Stomach smooth muscle (tissue), 2 donors: Measurements from ENCODE around the gene TOX3.

Source experiments
- H3K27ac ChIP-seq: one replicate; pipeline ENCODE4 v1.7.0; 2013; ENCODE audit warnings: mild to moderate bottlenecking, low read length, inconsistent platforms
- H3K27me3 ChIP-seq, 2 donors: one replicate each; pipeline ENCODE4 v1.7.0; 2013; ENCODE audit warnings: low read length in 2 of 2; ENCODE audit not compliant: insufficient read depth in 2 of 2, control insufficient read depth in 1 of 2
- H3K36me3 ChIP-seq, 2 donors: one replicate each; pipeline ENCODE4 v1.7.0; 2013; ENCODE audit warnings: low read length in 2 of 2; ENCODE audit not compliant: control insufficient read depth in 2 of 2, insufficient read depth in 2 of 2
- H3K4me1 ChIP-seq: one replicate; pipeline ENCODE4 v1.7.0; 2013; ENCODE audit warnings: low read length; ENCODE audit not compliant: control insufficient read depth, insufficient read depth
- H3K4me3 ChIP-seq, 2 donors: one replicate each; pipeline ENCODE4 v1.7.0; 2013; ENCODE audit warnings: low read length in 2 of 2
- H3K9ac ChIP-seq, 2 donors: one replicate each; pipeline ENCODE4 v1.7.0; 2013; ENCODE audit warnings: low read length in 2 of 2, mild to moderate bottlenecking in 1 of 2
- H3K9me3 ChIP-seq, 2 donors: one replicate each; pipeline ENCODE4 v1.7.0; 2013; ENCODE audit warnings: low read length in 2 of 2; ENCODE audit not compliant: control insufficient read depth in 2 of 2
- donor health status: healthy.
- donor health status: Pancreatic carcinoma.

TOX3 gene

DNA sequence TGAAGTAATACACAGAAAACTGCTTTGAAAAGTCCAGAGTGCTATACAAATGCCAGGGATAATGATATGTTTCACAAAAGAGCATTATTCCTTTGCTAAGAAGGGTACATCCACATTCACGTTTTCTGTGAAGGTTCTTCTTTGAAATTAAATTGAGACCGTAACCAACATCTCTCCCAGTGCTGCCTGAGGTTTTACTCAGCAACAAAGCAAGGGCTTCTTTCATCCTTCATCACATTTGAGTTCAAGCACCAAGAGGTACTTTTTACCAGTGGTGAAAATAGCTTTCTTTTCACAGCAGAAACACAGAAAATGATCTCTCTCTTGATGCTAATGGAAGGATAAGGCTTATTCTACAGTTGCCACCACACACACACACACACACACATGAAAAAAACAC, 113.3 kb downstream of the TOX3 start:
- Histone ChIP-seq H3K9ac (no peak overlapping the region), H3K27ac (no peak overlapping the region), H3K9me3 (no peaks in the 10 kb centered on the region), H3K4me1 (no peaks in the 10 kb centered on the region), H3K27me3 (no peaks in the 10 kb centered on the region), H3K4me3 (no peak overlapping the region), H3K36me3 (no peaks in the 10 kb centered on the region)

DNA sequence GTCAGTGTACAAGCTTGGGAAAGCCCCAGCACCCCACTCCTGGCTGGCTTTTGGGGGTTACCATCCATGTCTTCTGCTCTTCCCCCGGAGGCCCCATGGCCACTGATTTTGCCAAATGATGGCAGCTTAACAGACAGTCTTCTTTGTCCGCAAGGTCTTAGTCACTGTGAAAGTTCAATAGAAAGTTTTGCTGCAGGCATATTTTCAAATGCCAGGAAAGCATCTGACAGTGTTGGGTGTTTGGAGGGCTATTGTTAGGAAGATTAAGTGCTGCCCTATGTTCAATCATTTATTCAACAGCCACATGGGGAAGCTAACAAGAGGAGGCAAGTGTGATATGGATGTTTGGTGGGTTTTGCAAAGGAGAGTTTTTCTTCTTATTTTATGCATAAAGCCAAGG, 122.4 kb downstream of the TOX3 start:
- Histone ChIP-seq H3K27ac (no peak overlapping the region), H3K27me3 (no peaks in the 10 kb centered on the region), H3K36me3 (no peaks in the 10 kb centered on the region), H3K4me3 (no peak overlapping the region), H3K9ac (no peak overlapping the region), H3K4me1 (no peaks in the 10 kb centered on the region), H3K9me3 (no peaks in the 10 kb centered on the region)

DNA sequence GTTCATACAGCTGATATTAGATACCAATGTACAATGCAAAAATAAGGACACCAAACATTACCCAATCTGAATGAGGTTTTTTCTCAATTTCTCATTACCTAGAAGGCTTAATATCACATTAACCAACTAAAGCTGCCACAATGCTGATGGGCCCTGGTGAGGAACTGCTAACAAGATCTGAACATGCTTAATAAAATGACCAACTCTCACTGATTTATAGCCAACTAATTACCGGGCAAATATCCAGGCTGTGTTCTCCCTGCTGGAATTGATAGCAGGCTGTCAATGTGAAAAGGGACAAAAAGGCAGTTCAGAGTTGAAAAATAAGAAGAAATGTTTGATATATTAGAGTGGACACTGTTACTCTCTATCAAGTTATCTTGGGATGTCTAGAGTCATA, 124.6 kb downstream of the TOX3 start:
- H3K36me3 ChIP-seq = no peaks in the 10 kb centered on the region
- no peak overlapping the region for H3K9ac ChIP-seq
- no peaks in the 10 kb centered on the region for H3K9me3 ChIP-seq
- no peak overlapping the region for H3K4me3 ChIP-seq
- H3K27me3 ChIP-seq = no peaks in the 10 kb centered on the region
- H3K27ac ChIP-seq = no peak overlapping the region
- H3K4me1 ChIP-seq = no peaks in the 10 kb centered on the region

- Histone ChIP-seq H3K9me3 (no peaks in the 10 kb centered on the region), H3K27ac (no peak overlapping the region), H3K36me3 (no peaks in the 10 kb centered on the region), H3K9ac (no peak overlapping the region), H3K4me3 (no peak overlapping the region), H3K27me3 (no peaks in the 10 kb centered on the region), H3K4me1 (no peaks in the 10 kb centered on the region)
Measured at GRCh38 chr16:52418201-52418600, 128.7 kb downstream of the TOX3 start.

GRCh38 chr16:52416888-52417287, 130.1 kb downstream of the TOX3 start:
- Histone ChIP-seq H3K4me1 (no peaks in the 10 kb centered on the region), H3K27ac (no peak overlapping the region), H3K9ac (no peak overlapping the region), H3K36me3 (no peaks in the 10 kb centered on the region), H3K4me3 (no peak overlapping the region), H3K27me3 (no peaks in the 10 kb centered on the region), H3K9me3 (no peaks in the 10 kb centered on the region)

DNA sequence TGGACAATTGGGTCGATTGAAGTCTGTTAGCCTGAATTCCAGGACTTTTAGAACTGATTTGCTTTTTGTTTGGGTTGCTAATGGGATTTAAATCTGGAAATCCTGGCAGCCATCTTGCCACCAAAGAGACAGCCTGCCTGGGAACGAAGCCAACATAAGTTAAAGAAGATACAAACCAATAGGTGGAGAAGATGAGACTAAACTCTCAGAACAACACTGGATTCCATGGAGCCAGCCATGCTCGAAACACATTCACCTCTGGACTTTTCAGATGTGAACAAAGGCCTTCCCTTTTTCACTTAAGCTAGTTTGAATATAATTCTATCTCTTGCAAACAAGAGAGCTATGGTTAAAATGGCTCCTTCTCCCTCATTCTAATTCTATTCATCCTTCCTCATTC, 135.9 kb downstream of the TOX3 start:
- Histone ChIP-seq H3K27ac (no peak overlapping the region), H3K4me3 (no peak overlapping the region), H3K9ac (no peak overlapping the region), H3K9me3 (no peaks in the 10 kb centered on the region), H3K4me1 (peaks cover 4% of the 10 kb centered on the region), H3K36me3 (no peaks in the 10 kb centered on the region), H3K27me3 (no peaks in the 10 kb centered on the region)

DNA sequence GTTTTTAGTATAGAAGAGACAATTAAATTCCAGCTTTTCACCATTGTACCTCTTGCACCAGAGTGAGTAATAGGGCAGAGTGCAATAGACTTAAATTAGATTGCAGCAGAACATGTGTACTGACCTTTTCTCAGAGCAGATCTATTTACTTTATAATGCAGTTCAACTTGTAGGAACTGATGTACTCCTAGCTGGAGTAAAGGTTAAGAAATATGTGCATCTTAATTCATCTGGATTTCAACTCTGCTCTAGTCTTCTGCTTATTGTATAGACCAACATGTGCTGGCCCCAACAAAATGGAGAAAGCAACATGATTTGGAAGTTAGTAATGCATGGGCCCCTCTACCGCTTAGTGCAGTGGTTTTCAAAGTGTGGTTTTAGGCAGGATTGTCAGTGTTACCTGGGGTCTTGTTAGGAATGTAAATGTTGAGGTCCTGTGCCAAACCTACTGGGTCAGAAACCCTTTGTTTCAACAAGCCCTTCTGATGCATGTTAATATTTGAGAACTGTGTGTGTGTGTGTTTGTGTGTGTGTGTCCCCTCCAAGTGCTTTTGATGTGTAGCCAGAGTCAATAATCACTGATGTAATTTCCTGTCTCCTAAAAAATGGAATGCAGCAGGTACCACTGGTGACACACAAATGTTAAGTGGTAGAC, 138.6 kb downstream of the TOX3 start:
- H3K27ac ChIP-seq = no peak overlapping the region
- H3K9me3 ChIP-seq = no peaks in the 10 kb centered on the region
- no peaks in the 10 kb centered on the region for H3K27me3 ChIP-seq
- H3K36me3 ChIP-seq = no peaks in the 10 kb centered on the region
- H3K4me1 ChIP-seq = peaks cover 4% of the 10 kb centered on the region
- H3K9ac ChIP-seq = no peak overlapping the region
- H3K4me3 ChIP-seq = no peak overlapping the region

GRCh38 chr16:52407778-52408177, 139.2 kb downstream of the TOX3 start:
- Histone ChIP-seq H3K27me3 (no peaks in the 10 kb centered on the region), H3K36me3 (no peaks in the 10 kb centered on the region), H3K4me1 (peaks cover 4% of the 10 kb centered on the region), H3K9ac (no peak overlapping the region), H3K9me3 (no peaks in the 10 kb centered on the region), H3K4me3 (no peak overlapping the region), H3K27ac (no peak overlapping the region)

GRCh38 chr16:52405441-52405840, 141.5 kb downstream of the TOX3 start:
- Histone ChIP-seq H3K36me3 (no peaks in the 10 kb centered on the region), H3K9ac (no peak overlapping the region), H3K4me3 (no peak overlapping the region), H3K27ac (no peak overlapping the region), H3K27me3 (no peaks in the 10 kb centered on the region), H3K4me1 (peaks cover 4% of the 10 kb centered on the region), H3K9me3 (no peaks in the 10 kb centered on the region)

DNA sequence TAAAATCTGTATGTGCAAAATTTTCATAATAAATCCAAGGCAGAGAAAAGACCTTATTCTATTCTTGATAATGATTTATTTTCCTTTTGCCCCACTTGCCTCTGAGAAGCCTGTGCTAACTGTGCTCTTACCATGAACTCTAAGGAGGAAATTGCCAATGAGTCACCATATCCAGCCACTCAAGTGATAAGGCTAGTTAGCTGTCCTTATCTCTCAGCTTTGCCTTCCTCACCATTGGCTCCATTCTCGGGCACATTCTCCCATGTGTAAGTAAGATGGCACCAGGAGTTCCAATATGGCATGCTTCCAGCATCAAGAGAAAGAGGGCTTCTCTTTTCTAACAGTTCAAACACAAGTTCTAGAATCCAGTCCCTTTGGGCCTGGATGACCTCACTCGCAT, 142.4 kb downstream of the TOX3 start:
- no peak overlapping the region for H3K27ac ChIP-seq
- H3K4me1 ChIP-seq = peaks cover 4% of the 10 kb centered on the region
- H3K9me3 ChIP-seq = no peaks in the 10 kb centered on the region
- no peak overlapping the region for H3K9ac ChIP-seq
- no peak overlapping the region for H3K4me3 ChIP-seq
- H3K27me3 ChIP-seq = no peaks in the 10 kb centered on the region
- no peaks in the 10 kb centered on the region for H3K36me3 ChIP-seq

DNA sequence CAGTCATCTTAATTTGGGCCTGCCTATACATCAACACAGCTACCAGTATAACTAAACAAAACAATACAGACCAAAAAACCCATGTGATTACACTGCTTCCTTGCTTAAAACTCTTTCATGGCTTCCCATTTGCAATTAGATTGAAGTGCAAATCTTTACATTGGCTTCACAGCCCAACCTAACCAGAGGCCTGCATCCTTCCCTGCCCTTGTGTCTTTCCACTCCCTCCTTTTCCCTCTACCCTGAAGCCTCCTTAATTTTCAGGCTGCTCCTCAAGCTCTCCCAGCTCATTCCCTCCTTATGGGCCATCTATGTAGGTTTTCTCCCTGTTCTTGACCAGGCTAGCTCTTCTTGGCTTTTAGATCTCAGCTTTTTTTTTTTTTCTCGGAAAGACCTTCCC, 147.8 kb downstream of the TOX3 start:
- H3K9ac ChIP-seq = no peak overlapping the region
- H3K4me1 ChIP-seq = no peaks in the 10 kb centered on the region
- H3K4me3 ChIP-seq = no peak overlapping the region
- no peaks in the 10 kb centered on the region for H3K9me3 ChIP-seq
- no peak overlapping the region for H3K27ac ChIP-seq
- no peaks in the 10 kb centered on the region for H3K36me3 ChIP-seq
- H3K27me3 ChIP-seq = no peaks in the 10 kb centered on the region
